Left lung (tissue), 10 donors: Measurements from ENCODE around the gene ARRDC2. TPM values are rescaled to one million over a fixed set of nuclear protein-coding genes. Genes with fewer than 3 reads are reported as not detected.

Source experiments
- ATAC-seq: fragments of 200-7000 bp; cut with Tn5 transposase; one replicate; pipeline ENCODE4 v1.9.1; 2020; ENCODE audit warnings: moderate library complexity
- DNase-seq, 4 donors: peaks; one replicate each; pipeline ENCODE4 v3.0.0-alpha.2; 2013 to 2020
- H3K27ac ChIP-seq, 2 donors: fragments of 200-600 bp; sonication (generic) in 1 of 2; one replicate each; pipeline versions ENCODE4 v1.5.0 to v1.8.0; 2020 to 2021
- H3K27me3 ChIP-seq, 2 donors: fragments of 200-600 bp; sonication (generic) in 1 of 2; one replicate each; pipeline versions ENCODE4 v1.5.0 to v1.8.0; 2020 to 2021
- H3K36me3 ChIP-seq, 2 donors: fragments of 200-600 bp; sonication (generic) in 1 of 2; one replicate each; pipeline versions ENCODE4 v1.5.0 to v1.8.0; 2020 to 2021
- H3K4me1 ChIP-seq, 2 donors: fragments of 200-600 bp; one replicate each; pipeline ENCODE4 v1.8.0; 2021
- H3K4me3 ChIP-seq, 2 donors: fragments of 200-600 bp; sonication (generic) in 1 of 2; one replicate each; pipeline versions ENCODE4 v1.5.0 to v1.8.0; 2020 to 2021; ENCODE audit warnings: mild to moderate bottlenecking in 1 of 2
- H3K9me3 ChIP-seq, 2 donors: fragments of 200-600 bp; sonication (generic) in 1 of 2; one replicate each; pipeline versions ENCODE4 v1.5.0 to v1.8.0; 2020 to 2021
- CTCF ChIP-seq, 2 donors: fragments of 200-600 bp; sonication (generic) in 1 of 2; IDR thresholded peaks; one replicate each; pipeline versions ENCODE4 v1.5.0 to v1.8.0; 2021; ENCODE audit warnings: antibody characterized with exemption in 2 of 2
- intact Hi-C, 2 donors: fragments of 100-400 bp; cut with DNase I; formaldehyde crosslinking; loops; one replicate each; pipeline versions ENCODE4 v1.11.2 to v1.14.2; 2022
- polyA plus RNA-seq, 6 donors: library from polyadenylated mRNA; unstranded; fragments of 120-200 nt; gene quantifications; one replicate each; pipeline ENCODE4 v1.2.1, GENCODE V29; 2013; ENCODE audit not compliant: insufficient read length in 6 of 6
- total RNA-seq, 2 donors: library from RNA; stranded (reverse); fragmentation: NEBNext Ultra II Directional; extraction: Animal tissue kit (Norgen Biotek cat#: 25700); gene quantifications; one replicate each; pipeline ENCODE4 v1.2.1, GENCODE V29; 2021
- donor health status: DM: no; HTN: yes; CAD: no.
- donor health status: DM: no; HTN: no; CAD: no.

Gene ARRDC2
- total and polyA plus RNA-seq, 8 donors = 7.4 to 37.8 (median 10.3) TPM

GRCh38 chr19:18058208-18059009 is 50.4 kb downstream of the ARRDC2 start:
- peak; percentile 89 to 94 for TF ChIP-seq CTCF (IDR thresholded peaks at IDR 0.05)
- Histone ChIP-seq H3K27ac (peak overlapping the region; percentile 75 to 79), H3K27me3 (no peaks in the 10 kb centered on the region), H3K4me1 (peaks cover 11 to 20% of the 10 kb centered on the region in 2 donors), H3K4me3 (peak overlapping the region in 1 of 2 donors; percentile 34), H3K36me3 (no peaks in the 10 kb centered on the region), H3K9me3 (no peaks in the 10 kb centered on the region)
- peak; percentile 82 to 96 (median 86) for DNase-seq
- ATAC-seq = peak; percentile 97
- intact Hi-C loops = loop anchor here (2.0 to 10.0 kb wide), 3 partner anchors 51 to 114 kb away; partner anchors contain the start of gene ARRDC2 (in 1 of the 2)

- peaks cover 11 to 20% of the 10 kb centered on the region in 2 donors for H3K4me1 ChIP-seq
- H3K36me3 ChIP-seq = no peaks in the 10 kb centered on the region
- TF ChIP-seq CTCF (IDR thresholded peaks at IDR 0.05) = no peak
- H3K9me3 ChIP-seq = no peaks in the 10 kb centered on the region
- peaks cover 0 to 5% of the 10 kb centered on the region in 2 donors for H3K27me3 ChIP-seq
- intact Hi-C loops = loop anchor here (2.0 to 10.0 kb wide), 3 partner anchors 52 to 114 kb away; partner anchors contain the start of gene ARRDC2 (in 1 of the 2)
- DNase-seq (no peak), ATAC-seq (no peak)
- H3K27ac ChIP-seq = no peak overlapping the region
- H3K4me3 ChIP-seq = no peak overlapping the region
Observed at GRCh38 chr19:18059297-18059696, 51.3 kb downstream of the ARRDC2 start.

DNA sequence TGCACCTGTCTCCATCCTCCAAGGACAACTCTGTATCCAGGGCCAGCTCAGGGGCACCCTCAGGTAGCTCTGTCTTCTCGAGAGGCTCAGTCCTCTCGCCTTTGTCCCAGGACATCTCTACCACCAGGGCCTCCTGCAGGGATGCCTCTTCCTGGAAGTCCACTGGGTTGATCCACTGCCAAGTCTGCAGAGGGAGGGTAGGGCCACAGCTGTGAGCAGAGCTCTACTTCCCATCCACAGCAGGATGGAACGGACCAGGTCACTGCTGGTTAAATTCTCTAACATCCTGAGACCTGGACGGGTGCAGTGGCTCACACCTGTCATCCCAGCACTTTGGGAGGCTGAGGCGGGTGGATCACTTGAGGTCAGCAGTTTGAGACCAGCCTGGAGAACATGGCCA is 51.9 kb downstream of the ARRDC2 start:
- no peak for TF ChIP-seq CTCF (IDR thresholded peaks at IDR 0.05)
- intact Hi-C loops = loop anchor here (2.0 to 10.0 kb wide), 3 partner anchors 53 to 115 kb away; partner anchors contain the start of gene ARRDC2 (in 1 of the 2)
- Histone ChIP-seq H3K9me3 (no peaks in the 10 kb centered on the region), H3K4me1 (peaks cover 11 to 20% of the 10 kb centered on the region in 2 donors), H3K27ac (no peak overlapping the region), H3K27me3 (peaks cover 0 to 5% of the 10 kb centered on the region in 2 donors), H3K4me3 (no peak overlapping the region), H3K36me3 (no peaks in the 10 kb centered on the region)
- DNase-seq (no peak), ATAC-seq (no peak)

- Histone ChIP-seq H3K4me3 (no peak overlapping the region), H3K27me3 (peaks cover 0 to 5% of the 10 kb centered on the region in 2 donors), H3K36me3 (no peaks in the 10 kb centered on the region), H3K4me1 (peaks cover 11 to 20% of the 10 kb centered on the region in 2 donors), H3K27ac (no peak overlapping the region), H3K9me3 (no peaks in the 10 kb centered on the region)
- no peak for DNase-seq
- no peak for ATAC-seq
- no peak for TF ChIP-seq CTCF (IDR thresholded peaks at IDR 0.05)
- intact Hi-C loops = no loop called here
Observed at GRCh38 chr19:18060472-18060871, 52.5 kb downstream of the ARRDC2 start.

DNA sequence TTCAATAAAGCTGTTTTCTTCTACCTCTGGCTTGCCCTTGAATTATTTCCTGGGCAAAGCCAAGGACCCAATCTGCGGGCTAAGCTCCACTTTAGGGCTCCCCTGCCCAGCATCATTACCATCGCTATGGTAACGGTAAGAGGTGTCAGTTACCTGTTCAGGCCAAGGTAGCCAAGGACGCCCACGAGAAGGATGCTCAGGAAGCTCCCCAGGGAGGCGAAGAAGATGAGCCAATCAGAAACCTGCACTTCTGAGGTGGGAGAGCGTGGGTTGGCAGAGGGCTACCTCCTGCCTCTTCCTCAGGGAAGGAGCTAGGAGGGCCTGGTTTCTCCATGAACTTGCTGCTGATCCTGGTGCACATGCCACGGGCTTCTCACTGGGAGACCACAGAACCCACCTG is 54.1 kb downstream of the ARRDC2 start:
- Histone ChIP-seq H3K27ac (no peak overlapping the region), H3K27me3 (peaks cover 0 to 5% of the 10 kb centered on the region in 2 donors), H3K4me1 (peaks cover 11 to 20% of the 10 kb centered on the region in 2 donors), H3K9me3 (no peaks in the 10 kb centered on the region), H3K36me3 (no peaks in the 10 kb centered on the region), H3K4me3 (no peak overlapping the region)
- intact Hi-C loops = no loop called here
- no peak for DNase-seq
- ATAC-seq = no peak
- no peak for TF ChIP-seq CTCF (IDR thresholded peaks at IDR 0.05)
